IPS DF 4.7 (cell line): ENCODE measurements around the gene ARHGEF3.
"Not testable (repeated sequence)": the region's sequence is repeated elsewhere in the genome, so short reads cannot be mapped to it uniquely, and the experiment has no call there.

Experiments
- DNase-seq: peaks from one replicate; pipeline ENCODE4 v3.0.0-alpha.2; 2013; ENCODE audit warnings: low spot score; ENCODE audit errors: extremely low read depth

ARHGEF3 gene

GRCh38 chr3:56772952-56773938 is 28.5 kb downstream of the ARHGEF3 start:
- DNase-seq = no peak

- no peak for DNase-seq
Observed at GRCh38 chr3:56771376-56771775, 30.4 kb downstream of the ARHGEF3 start.

GRCh38 chr3:56769116-56769707 is 32.5 kb downstream of the ARHGEF3 start:
- no peak for DNase-seq

GRCh38 chr3:56764904-56765547 is 36.7 kb downstream of the ARHGEF3 start:
- DNase-seq = no peak

DNA sequence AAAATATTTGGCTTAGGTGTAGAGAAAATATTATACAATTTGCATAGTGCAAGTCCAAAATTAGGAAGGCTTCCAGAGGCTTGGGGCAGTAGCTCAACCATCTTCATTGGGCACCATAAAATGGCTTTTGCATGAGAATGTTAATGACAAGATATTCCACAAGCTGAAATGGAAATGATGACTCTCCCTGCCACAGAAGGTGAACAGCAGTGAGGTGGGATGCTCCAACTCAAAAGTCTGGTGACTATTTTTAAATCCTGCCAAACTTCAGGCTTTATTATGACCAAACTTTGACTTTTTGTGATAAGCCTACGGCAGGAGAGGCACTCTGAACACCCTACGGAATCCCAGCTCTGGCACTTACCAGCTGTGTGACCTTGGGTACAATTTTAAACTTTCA is 37.6 kb downstream of the ARHGEF3 start:
- no peak for DNase-seq

DNA sequence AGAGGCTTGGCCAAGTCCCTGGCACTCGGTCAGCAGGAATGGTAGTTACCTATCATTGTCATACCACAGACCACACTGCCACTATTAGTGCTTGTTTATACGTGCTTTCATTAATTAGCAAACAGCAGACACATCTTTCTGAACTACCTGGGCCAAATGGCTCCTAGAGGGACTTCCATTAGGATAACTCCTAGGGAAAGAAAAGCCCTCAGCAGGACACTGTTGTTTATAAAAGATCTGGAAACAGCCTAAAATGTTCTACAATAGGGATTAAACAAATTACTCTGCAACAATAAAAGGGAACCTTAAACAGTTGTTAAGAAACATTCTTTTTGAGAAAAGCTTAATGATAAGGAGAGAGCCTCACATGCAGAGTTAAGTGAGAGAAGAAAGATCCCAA is 38.5 kb downstream of the ARHGEF3 start:
- DNase-seq = no peak

DNA sequence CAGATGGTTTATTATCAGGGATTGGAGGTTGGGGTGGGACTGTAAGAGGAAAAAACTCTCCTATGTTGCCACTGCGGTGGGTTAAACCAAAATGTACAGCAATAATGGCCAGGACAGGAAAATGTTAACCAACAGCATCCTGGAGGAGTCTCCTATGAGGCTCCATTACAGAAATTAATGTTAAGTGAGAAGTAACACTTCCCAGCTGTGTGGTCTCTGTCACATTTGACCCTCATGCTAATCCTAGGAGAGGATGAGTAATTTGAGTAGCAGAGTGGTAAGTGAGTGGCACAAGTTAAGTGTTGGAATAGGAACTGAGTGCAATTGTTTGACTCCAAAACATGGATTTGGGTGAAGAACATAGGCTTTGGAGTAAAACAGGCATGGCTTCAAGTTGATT is 39.0 kb downstream of the ARHGEF3 start:
- DNase-seq = no peak

- no peak for DNase-seq
Observed at GRCh38 chr3:56761887-56762651, 39.7 kb downstream of the ARHGEF3 start.

DNA sequence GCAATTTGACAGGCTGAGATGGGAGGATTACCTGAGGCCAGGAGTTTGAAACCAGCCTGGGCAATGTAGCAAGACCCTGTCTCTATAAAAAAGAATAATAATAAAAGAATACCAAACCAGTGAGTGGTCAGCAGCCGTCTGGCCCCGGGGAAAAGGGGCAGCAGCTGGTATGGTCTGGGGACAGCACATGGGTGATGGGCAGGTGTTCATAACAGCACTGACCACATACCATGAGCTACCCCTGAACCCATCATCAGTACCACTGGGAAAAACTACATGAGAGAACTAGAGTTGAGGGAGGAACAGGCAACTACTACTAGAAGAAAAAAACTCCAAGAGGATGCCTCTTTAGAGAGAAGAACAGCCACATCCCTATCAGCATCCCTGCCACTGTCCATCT is 40.7 kb downstream of the ARHGEF3 start:
- no peak for DNase-seq

DNA sequence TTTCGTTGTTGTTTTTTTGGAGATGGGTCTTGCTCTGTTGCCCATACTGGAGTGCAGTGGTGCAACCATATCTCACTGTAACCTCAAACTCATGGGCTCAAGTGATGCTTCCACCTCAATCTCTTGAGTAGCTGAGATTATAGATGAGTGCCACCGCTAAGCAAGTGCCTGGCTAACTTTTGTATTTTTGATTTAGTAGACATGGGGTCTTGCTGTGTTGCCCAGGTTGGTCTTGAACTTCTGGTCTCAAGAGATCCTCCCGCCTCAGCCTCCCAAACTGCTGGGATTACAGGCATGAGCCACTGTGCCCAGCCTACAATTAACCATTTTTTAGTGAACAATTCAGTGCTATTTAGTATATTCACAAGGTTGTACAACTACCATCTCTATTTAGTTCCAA is 42.2 kb downstream of the ARHGEF3 start:
- DNase-seq = no peak

DNA sequence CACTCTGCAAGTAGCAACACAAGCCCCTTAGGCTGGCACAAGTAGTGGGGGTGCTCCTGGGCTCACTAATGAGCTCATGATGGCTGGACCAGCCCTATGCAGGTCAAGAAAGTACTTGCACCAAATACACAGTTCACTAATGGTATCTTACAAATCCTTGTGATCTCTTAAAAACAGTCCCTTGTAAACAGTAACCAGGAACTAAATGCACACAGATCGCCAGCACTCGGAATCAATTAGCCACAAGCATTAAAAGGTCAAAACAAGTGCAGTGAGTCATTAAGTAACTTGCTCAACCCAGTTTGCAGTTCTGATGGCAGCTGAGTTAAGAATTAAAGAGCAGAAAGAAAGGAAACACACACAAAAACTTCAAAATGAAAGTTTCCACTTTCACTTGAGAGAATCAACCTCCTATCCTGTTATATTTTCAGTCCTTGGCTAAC is 43.2 kb downstream of the ARHGEF3 start:
- DNase-seq = no peak

DNA sequence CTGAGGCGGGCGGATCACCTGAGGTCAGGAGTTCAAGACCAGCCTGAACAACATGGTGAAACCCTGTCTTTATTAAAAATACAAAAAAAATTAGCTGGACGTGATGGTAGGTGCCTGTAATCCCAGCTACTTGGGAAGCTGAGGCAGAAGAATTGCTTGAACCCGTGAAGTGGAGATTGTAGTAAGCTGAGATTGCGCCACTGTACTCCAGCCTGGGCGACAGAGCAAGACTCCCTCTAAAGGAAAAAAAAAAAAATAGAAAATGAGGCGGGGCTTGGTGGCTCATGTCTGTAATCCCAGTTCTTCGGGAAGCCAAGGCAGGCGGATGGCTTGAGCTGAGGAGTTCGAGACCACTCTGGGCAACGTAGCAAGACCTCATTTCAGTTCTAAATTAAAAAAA is 43.7 kb downstream of the ARHGEF3 start:
- DNase-seq = not testable (repeated sequence)

- no peak for DNase-seq
Observed at GRCh38 chr3:56754741-56755417, 46.9 kb downstream of the ARHGEF3 start.

DNA sequence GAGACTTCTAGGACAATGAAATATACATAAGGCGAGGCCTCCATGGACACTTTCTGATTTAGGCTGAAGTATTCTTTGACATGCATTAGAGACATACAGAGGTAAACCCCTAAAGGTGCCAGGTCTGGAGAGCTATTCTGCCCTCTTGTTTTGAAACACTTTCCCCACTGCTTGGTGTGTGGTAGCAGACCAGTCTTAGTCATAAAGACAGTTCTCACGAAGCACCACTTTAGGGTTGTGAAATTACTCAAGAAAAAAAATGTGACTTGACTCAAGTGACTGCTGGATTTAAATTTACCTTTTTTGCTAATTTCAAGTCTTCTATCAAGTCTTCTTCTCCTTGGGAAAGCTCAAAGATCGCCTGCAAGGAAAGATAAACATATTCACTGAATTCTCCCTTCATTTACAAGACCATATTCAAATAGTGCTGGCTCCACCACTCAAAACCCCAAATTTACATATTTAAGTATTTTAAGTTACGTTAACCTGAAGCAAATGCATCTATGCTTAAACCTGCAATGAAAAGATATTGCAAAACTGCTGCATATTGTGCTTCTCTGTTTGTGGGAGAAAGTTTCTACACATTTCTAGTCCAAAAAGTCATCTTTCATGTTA is 48.4 kb downstream of the ARHGEF3 start:
- DNase-seq = no peak

DNA sequence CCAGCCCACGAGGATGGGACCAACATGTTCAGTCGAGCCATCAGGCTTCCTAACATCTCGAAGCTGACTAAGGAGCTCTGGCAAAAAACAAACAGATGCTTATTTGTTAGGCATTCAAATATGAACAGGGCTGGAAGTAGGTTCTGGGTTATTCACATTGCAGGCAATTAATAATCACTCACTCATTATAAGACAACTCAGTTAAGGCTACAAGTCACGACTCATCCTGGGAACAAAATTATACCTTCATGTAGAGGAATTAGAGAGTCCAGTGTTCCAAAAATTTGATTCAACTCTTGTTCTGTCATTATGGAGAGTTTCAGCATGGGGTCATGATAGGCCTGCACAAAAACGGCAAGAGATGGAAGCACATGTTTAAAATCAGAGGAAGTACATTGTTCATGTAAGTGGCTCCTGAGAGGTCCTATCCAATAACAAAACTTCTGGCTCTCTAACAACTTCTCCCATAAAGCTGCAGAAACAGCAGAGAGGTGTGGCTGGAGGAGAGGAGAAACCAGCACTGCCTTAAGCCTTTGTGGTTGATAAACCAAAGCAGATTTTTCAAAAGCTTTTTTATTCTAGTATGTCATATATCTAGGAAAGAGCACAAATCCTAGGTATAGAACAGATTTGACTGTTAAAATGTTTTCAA is 50.6 kb downstream of the ARHGEF3 start:
- no peak for DNase-seq

DNA sequence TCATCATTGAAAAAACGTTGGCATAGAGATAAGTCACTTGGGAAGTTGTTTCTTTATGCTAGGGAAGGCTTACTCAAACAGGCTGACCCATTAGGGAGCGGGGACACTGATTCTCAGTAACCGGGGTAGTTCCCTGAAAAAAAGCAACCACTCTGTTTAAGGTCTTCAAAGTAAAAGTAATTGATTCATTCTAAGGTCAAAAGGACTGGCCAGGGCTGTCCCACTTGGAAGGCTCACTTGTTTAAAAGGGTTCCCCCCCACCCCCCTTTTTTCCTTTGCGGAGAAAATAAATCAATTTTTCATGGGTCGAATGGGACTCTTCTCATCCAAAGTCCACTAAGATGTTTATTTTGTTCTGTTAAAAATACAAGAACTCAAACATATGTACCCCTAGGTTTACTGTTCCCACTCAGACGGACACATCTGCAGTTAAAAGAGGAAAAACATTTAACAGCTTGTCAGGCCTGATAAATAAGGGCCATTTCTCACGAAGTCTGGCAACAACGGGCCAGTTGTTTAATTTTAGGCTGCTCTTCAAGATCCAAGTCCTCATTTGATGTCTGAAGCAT is 53.0 kb downstream of the ARHGEF3 start:
- no peak for DNase-seq

GRCh38 chr3:56747150-56747549 is 54.6 kb downstream of the ARHGEF3 start:
- no peak for DNase-seq

DNA sequence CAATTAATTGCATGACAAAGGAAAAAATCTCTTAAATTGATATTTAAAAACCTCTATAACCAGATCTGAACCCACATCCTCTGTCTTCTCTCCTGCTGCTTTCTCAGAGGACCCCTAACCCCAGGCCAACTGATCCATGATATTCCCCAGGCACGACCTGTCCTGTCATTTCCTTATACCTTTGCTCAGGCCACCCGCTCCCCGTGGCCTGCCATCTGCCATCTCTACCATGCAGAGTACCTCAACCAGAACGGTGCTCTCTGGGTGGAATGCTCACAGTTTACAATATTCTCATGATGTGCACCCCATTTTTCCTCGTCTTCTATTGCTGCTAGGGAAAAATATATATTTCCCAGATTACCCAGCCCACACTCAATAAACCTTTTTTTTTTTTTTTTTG is 57.7 kb downstream of the ARHGEF3 start:
- no peak for DNase-seq

- DNase-seq = no peak
Observed at GRCh38 chr3:56742887-56743286, 58.9 kb downstream of the ARHGEF3 start.

- no peak for DNase-seq
Observed at GRCh38 chr3:56739036-56739435, 62.7 kb downstream of the ARHGEF3 start.
